Tibial artery (tissue), 4 donors: ENCODE measurements around the gene GBP5.
A peak's percentile ranks its signal among the peaks of the same experiment; 100 is the strongest.
"Not testable (repeated sequence)": the region's sequence is repeated elsewhere in the genome, so short reads cannot be mapped to it uniquely, and the experiment has no call there.

ENCODE experiments used
- DNase-seq, 2 donors: peaks; one replicate each; pipeline ENCODE4 v3.0.0-alpha.2; 2019
- H3K27ac ChIP-seq, 2 donors: fragments of 200-600 bp; sonication (generic) in 1 of 2; 1 replicate in 1 of 2; 2 replicates in 1 of 2; pipeline ENCODE4 v1.5.1; 2018 to 2019; ENCODE audit warnings: mild to moderate bottlenecking in 1 of 2
- H3K27me3 ChIP-seq, 2 donors: fragments of 200-600 bp; sonication (generic) in 1 of 2; one replicate each; pipeline versions ENCODE4 v1.5.1 to v1.6.0; 2016 to 2019
- H3K36me3 ChIP-seq, 3 donors: fragments of 200-600 bp; sonication (generic) in 2 of 3; one replicate each; pipeline ENCODE4 v1.5.1; 2016 to 2019; ENCODE audit warnings: mild to moderate bottlenecking in 2 of 3
- H3K4me1 ChIP-seq, 4 donors: fragments of 200-600 bp; sonication (generic) in 2 of 4; 1 replicate in 3 of 4; 2 replicates in 1 of 4; pipeline ENCODE4 v1.5.1; 2016 to 2019
- H3K4me3 ChIP-seq, 2 donors: fragments of 200-600 bp; sonication (generic) in 1 of 2; 1 replicate in 1 of 2; 2 replicates in 1 of 2; pipeline ENCODE4 v1.5.1; 2018 to 2019; ENCODE audit warnings: mild to moderate bottlenecking in 2 of 2
- H3K9me3 ChIP-seq, 3 donors: fragments of 200-600 bp; sonication (generic) in 1 of 3; one replicate each; pipeline ENCODE4 v1.5.1; 2016 to 2019
- CTCF ChIP-seq, 2 experiments: fragments of 200-600 bp in 1 of 2; fragments of 450-650 bp in 1 of 2; IDR thresholded peaks; one replicate each; pipeline ENCODE4 v1.5.1; 2017 to 2019; ENCODE audit warnings: antibody characterized with exemption in 2 of 2, mild to moderate bottlenecking in 1 of 2, moderate library complexity in 1 of 2
- intact Hi-C: fragments of 100-400 bp; cut with DNase I; formaldehyde crosslinking; loops from one replicate; pipeline ENCODE4 v1.15.0; 2023; ENCODE audit warnings: low total_unique reads

Gene GBP5

GRCh38 chr1:89286549-89287180 lies 14.0 kb upstream of the GBP5 start:
- DNase-seq: no peak
- H3K27me3 ChIP-seq: no peaks in the 10 kb centered on the region
- H3K36me3 ChIP-seq: no peaks in the 10 kb centered on the region
- TF ChIP-seq CTCF (IDR thresholded peaks at IDR 0.05): no peak
- intact Hi-C loops: no loop called here
- H3K9me3 ChIP-seq: no peaks in the 10 kb centered on the region
- H3K4me1 ChIP-seq: peaks cover 0 to 17% (median 10%) of the 10 kb centered on the region in 4 donors
- H3K4me3 ChIP-seq: no peak overlapping the region
- H3K27ac ChIP-seq: peak overlapping the region in 1 of 2 donors; percentile 27

GRCh38 chr1:89285745-89286380 lies 13.2 kb upstream of the GBP5 start:
- H3K4me3 ChIP-seq: no peak overlapping the region
- H3K9me3 ChIP-seq: no peaks in the 10 kb centered on the region
- no peaks in the 10 kb centered on the region for H3K27me3 ChIP-seq
- no peaks in the 10 kb centered on the region for H3K36me3 ChIP-seq
- no peak for DNase-seq
- TF ChIP-seq CTCF (IDR thresholded peaks at IDR 0.05): no peak
- intact Hi-C loops: no loop called here
- H3K27ac ChIP-seq: no peak overlapping the region
- peaks cover 0 to 17% (median 10%) of the 10 kb centered on the region in 4 donors for H3K4me1 ChIP-seq

GRCh38 chr1:89284078-89284763 lies 11.6 kb upstream of the GBP5 start:
- H3K4me3 ChIP-seq, H3K27ac ChIP-seq, H3K9me3 ChIP-seq, intact Hi-C loops, H3K27me3 ChIP-seq, DNase-seq, H3K36me3 ChIP-seq: not testable (repeated sequence)
- H3K4me1 ChIP-seq: peaks cover 0 to 17% (median 10%) of the 10 kb centered on the region in 4 donors

- H3K4me3 ChIP-seq: no peak overlapping the region
- DNase-seq: no peak
- intact Hi-C loops: no loop called here
- no peaks in the 10 kb centered on the region for H3K36me3 ChIP-seq
- TF ChIP-seq CTCF (IDR thresholded peaks at IDR 0.05): no peak
- no peak overlapping the region for H3K27ac ChIP-seq
- no peaks in the 10 kb centered on the region for H3K27me3 ChIP-seq
- no peaks in the 10 kb centered on the region for H3K9me3 ChIP-seq
- H3K4me1 ChIP-seq: no peaks in the 10 kb centered on the region
Observed at GRCh38 chr1:89280766-89281165, 8.1 kb upstream of the GBP5 start.

GRCh38 chr1:89279011-89279466 lies 6.4 kb upstream of the GBP5 start:
- no peaks in the 10 kb centered on the region for H3K36me3 ChIP-seq
- no peaks in the 10 kb centered on the region for H3K4me1 ChIP-seq
- H3K27ac ChIP-seq: no peak overlapping the region
- no peaks in the 10 kb centered on the region for H3K9me3 ChIP-seq
- intact Hi-C loops: no loop called here
- no peak for TF ChIP-seq CTCF (IDR thresholded peaks at IDR 0.05)
- no peak for DNase-seq
- H3K27me3 ChIP-seq: no peaks in the 10 kb centered on the region
- H3K4me3 ChIP-seq: no peak overlapping the region

- Histone ChIP-seq H3K27me3 (no peaks in the 10 kb centered on the region), H3K4me3 (no peak overlapping the region), H3K36me3 (no peaks in the 10 kb centered on the region), H3K27ac (no peak overlapping the region), H3K9me3 (no peaks in the 10 kb centered on the region), H3K4me1 (no peaks in the 10 kb centered on the region)
- no peak for DNase-seq
- no peak for TF ChIP-seq CTCF (IDR thresholded peaks at IDR 0.05)
- intact Hi-C loops: no loop called here
Observed at GRCh38 chr1:89277725-89278124, 5.1 kb upstream of the GBP5 start.
